ENCODE data around the gene RSAD2. TPM values are rescaled to one million over a fixed set of nuclear protein-coding genes. Genes with fewer than 3 reads are reported as not detected.

RSAD2 gene
- total RNA-seq, 1 experiment from 2014 or later = not detected

DNA sequence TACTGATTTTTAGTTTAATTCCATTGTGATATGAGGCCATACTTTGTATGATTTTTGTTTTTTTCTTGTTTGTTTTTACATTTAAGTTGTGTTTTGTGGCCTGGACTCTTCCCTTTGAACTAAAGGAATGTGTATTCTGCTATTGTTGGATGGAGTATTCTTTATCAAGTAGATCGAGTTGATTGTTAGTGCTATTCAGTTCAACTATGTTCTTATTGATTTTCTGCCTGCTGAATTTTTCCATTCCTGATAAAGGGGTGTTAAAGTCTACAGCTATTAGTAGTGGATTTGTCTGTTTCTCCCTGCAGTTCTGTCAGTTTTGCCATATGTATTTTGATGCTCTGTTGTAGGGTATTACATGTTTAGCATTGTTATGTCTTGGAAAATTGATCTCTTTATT, 54.2 kb downstream of the RSAD2 start:
- TF ChIP-seq ZNF317 (CRISPR knock-in tag; IDR thresholded peaks at IDR 0.05; ENCODE audit: borderline replicate concordance, low read depth) = no peak
- TF ChIP-seq JUN (CRISPR knock-in tag; IDR thresholded peaks at IDR 0.05) = no peak
- TF ChIP-seq, protein P1, sequence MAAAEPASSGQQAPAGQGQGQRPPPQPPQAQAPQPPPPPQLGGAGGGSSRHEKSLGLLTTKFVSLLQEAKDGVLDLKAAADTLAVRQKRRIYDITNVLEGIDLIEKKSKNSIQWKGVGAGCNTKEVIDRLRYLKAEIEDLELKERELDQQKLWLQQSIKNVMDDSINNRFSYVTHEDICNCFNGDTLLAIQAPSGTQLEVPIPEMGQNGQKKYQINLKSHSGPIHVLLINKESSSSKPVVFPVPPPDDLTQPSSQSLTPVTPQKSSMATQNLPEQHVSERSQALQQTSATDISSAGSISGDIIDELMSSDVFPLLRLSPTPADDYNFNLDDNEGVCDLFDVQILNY (CRISPR knock-in tag; IDR thresholded peaks at IDR 0.05) = no peak
- TF ChIP-seq RORB (CRISPR knock-in tag; IDR thresholded peaks at IDR 0.05) = no peak
- no peak for TF ChIP-seq GABPB1 (CRISPR knock-in tag; IDR thresholded peaks at IDR 0.05)
- TF ChIP-seq, protein P2, sequence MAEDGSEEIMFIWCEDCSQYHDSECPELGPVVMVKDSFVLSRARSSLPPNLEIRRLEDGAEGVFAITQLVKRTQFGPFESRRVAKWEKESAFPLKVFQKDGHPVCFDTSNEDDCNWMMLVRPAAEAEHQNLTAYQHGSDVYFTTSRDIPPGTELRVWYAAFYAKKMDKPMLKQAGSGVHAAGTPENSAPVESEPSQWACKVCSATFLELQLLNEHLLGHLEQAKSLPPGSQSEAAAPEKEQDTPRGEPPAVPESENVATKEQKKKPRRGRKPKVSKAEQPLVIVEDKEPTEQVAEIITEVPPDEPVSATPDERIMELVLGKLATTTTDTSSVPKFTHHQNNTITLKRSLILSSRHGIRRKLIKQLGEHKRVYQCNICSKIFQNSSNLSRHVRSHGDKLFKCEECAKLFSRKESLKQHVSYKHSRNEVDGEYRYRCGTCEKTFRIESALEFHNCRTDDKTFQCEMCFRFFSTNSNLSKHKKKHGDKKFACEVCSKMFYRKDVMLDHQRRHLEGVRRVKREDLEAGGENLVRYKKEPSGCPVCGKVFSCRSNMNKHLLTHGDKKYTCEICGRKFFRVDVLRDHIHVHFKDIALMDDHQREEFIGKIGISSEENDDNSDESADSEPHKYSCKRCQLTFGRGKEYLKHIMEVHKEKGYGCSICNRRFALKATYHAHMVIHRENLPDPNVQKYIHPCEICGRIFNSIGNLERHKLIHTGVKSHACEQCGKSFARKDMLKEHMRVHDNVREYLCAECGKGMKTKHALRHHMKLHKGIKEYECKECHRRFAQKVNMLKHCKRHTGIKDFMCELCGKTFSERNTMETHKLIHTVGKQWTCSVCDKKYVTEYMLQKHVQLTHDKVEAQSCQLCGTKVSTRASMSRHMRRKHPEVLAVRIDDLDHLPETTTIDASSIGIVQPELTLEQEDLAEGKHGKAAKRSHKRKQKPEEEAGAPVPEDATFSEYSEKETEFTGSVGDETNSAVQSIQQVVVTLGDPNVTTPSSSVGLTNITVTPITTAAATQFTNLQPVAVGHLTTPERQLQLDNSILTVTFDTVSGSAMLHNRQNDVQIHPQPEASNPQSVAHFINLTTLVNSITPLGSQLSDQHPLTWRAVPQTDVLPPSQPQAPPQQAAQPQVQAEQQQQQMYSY (CRISPR knock-in tag; IDR thresholded peaks at IDR 0.05) = no peak
- TF ChIP-seq ZNF396 (CRISPR knock-in tag; IDR thresholded peaks at IDR 0.05; ENCODE audit: borderline replicate concordance) = no peak
- DNase-seq (ENCODE audit: low spot score) = no peak
- ATAC-seq = no peak
- CTCF ChIA-PET = interaction anchor here (1.0 kb wide), 1 partner anchor 15 kb away, joined by 3 read pairs; no protein-coding TSS in a partner anchor
- POLR2A ChIA-PET = no interaction called here
- no peak overlapping the region; the same call in 1 of the 2 replicates for H3K27ac Mint-ChIP-seq
- H3K4me3 Mint-ChIP-seq = no peak overlapping the region
- H3K9me3 Mint-ChIP-seq = peaks cover 18% of the 10 kb centered on the region
- H3K27me3 Mint-ChIP-seq (ENCODE audit: low read depth) = no peaks in the 10 kb centered on the region; the same call in 1 of the 2 replicates
- H3K36me3 Mint-ChIP-seq = peaks cover 9% of the 10 kb centered on the region
- H3K4me1 Mint-ChIP-seq = peaks cover 34% of the 10 kb centered on the region

DNA sequence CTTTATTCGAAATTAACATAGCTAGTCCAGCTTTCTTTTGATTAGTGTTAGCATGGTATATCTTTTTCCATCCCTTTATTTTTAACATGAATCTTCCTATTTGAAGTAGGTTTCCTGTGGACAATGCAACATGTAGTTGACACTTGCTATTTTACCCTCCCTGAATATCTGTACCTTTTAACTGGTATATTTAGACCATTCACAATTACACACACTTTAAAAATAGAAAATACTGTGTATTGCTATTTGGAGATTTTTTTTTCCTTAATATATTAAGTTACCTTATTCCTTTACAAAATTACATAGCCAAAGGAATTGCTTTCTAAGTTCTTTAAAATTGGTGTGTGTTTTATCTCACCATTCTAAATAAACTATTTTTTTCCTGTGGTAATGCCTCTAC, 54.6 kb downstream of the RSAD2 start:
- POLR2A ChIA-PET = no interaction called here
- H3K4me3 Mint-ChIP-seq = no peak overlapping the region

More for the DNA sequence above, 54.6 kb downstream of the RSAD2 start:
- H3K9me3 Mint-ChIP-seq = peaks cover 18% of the 10 kb centered on the region
- ATAC-seq = no peak
- H3K4me1 Mint-ChIP-seq = peaks cover 37% of the 10 kb centered on the region
- CTCF ChIA-PET = interaction anchor here (1.0 kb wide), 1 partner anchor 15 kb away, joined by 3 read pairs; no protein-coding TSS in a partner anchor
- H3K27ac Mint-ChIP-seq = no peak overlapping the region
- no peak for TF ChIP-seq PRRX2 (CRISPR knock-in tag; IDR thresholded peaks at IDR 0.05)
- TF ChIP-seq FOXP1 (CRISPR knock-in tag; IDR thresholded peaks at IDR 0.05; ENCODE audit: borderline replicate concordance) = no peak
- TF ChIP-seq, protein P3, sequence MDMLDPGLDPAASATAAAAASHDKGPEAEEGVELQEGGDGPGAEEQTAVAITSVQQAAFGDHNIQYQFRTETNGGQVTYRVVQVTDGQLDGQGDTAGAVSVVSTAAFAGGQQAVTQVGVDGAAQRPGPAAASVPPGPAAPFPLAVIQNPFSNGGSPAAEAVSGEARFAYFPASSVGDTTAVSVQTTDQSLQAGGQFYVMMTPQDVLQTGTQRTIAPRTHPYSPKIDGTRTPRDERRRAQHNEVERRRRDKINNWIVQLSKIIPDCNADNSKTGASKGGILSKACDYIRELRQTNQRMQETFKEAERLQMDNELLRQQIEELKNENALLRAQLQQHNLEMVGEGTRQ (CRISPR knock-in tag; IDR thresholded peaks at IDR 0.05) = no peak
- TF ChIP-seq, protein P4, sequence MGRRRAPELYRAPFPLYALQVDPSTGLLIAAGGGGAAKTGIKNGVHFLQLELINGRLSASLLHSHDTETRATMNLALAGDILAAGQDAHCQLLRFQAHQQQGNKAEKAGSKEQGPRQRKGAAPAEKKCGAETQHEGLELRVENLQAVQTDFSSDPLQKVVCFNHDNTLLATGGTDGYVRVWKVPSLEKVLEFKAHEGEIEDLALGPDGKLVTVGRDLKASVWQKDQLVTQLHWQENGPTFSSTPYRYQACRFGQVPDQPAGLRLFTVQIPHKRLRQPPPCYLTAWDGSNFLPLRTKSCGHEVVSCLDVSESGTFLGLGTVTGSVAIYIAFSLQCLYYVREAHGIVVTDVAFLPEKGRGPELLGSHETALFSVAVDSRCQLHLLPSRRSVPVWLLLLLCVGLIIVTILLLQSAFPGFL (CRISPR knock-in tag; IDR thresholded peaks at IDR 0.05; ENCODE audit: borderline replicate concordance) = no peak
- no peak for TF ChIP-seq ZNF121 (CRISPR knock-in tag; IDR thresholded peaks at IDR 0.05)
- no peak for TF ChIP-seq SMAD4 (CRISPR knock-in tag; IDR thresholded peaks at IDR 0.05)
- no peak for TF ChIP-seq NR1H2 (CRISPR knock-in tag; IDR thresholded peaks at IDR 0.05)
- no peak for TF ChIP-seq ATF1 (CRISPR knock-in tag; IDR thresholded peaks at IDR 0.05)
- TF ChIP-seq, protein P5, sequence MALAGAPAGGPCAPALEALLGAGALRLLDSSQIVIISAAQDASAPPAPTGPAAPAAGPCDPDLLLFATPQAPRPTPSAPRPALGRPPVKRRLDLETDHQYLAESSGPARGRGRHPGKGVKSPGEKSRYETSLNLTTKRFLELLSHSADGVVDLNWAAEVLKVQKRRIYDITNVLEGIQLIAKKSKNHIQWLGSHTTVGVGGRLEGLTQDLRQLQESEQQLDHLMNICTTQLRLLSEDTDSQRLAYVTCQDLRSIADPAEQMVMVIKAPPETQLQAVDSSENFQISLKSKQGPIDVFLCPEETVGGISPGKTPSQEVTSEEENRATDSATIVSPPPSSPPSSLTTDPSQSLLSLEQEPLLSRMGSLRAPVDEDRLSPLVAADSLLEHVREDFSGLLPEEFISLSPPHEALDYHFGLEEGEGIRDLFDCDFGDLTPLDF (CRISPR knock-in tag; IDR thresholded peaks at IDR 0.05) = no peak
- TF ChIP-seq GTF2I (CRISPR knock-in tag; conservative IDR thresholded peaks at IDR 0.05) = no peak
- no peak for TF ChIP-seq NR3C1 (CRISPR knock-in tag; conservative IDR thresholded peaks at IDR 0.05; ENCODE audit: low read depth)
- TF ChIP-seq, protein P6, sequence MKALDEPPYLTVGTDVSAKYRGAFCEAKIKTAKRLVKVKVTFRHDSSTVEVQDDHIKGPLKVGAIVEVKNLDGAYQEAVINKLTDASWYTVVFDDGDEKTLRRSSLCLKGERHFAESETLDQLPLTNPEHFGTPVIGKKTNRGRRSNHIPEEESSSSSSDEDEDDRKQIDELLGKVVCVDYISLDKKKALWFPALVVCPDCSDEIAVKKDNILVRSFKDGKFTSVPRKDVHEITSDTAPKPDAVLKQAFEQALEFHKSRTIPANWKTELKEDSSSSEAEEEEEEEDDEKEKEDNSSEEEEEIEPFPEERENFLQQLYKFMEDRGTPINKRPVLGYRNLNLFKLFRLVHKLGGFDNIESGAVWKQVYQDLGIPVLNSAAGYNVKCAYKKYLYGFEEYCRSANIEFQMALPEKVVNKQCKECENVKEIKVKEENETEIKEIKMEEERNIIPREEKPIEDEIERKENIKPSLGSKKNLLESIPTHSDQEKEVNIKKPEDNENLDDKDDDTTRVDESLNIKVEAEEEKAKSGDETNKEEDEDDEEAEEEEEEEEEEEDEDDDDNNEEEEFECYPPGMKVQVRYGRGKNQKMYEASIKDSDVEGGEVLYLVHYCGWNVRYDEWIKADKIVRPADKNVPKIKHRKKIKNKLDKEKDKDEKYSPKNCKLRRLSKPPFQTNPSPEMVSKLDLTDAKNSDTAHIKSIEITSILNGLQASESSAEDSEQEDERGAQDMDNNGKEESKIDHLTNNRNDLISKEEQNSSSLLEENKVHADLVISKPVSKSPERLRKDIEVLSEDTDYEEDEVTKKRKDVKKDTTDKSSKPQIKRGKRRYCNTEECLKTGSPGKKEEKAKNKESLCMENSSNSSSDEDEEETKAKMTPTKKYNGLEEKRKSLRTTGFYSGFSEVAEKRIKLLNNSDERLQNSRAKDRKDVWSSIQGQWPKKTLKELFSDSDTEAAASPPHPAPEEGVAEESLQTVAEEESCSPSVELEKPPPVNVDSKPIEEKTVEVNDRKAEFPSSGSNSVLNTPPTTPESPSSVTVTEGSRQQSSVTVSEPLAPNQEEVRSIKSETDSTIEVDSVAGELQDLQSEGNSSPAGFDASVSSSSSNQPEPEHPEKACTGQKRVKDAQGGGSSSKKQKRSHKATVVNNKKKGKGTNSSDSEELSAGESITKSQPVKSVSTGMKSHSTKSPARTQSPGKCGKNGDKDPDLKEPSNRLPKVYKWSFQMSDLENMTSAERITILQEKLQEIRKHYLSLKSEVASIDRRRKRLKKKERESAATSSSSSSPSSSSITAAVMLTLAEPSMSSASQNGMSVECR (CRISPR knock-in tag; IDR thresholded peaks at IDR 0.05; ENCODE audit: borderline replicate concordance) = no peak
- no peak for TF ChIP-seq TP53 (CRISPR knock-in tag; IDR thresholded peaks at IDR 0.05)
- no peak for TF ChIP-seq TCF7 (CRISPR knock-in tag; IDR thresholded peaks at IDR 0.05; ENCODE audit: low read depth)
- no peak for TF ChIP-seq ZNF423 (CRISPR knock-in tag; IDR thresholded peaks at IDR 0.05)
- no peak for TF ChIP-seq MYBL2 (CRISPR knock-in tag; IDR thresholded peaks at IDR 0.05)
- DNase-seq (ENCODE audit: low spot score) = no peak
- peaks cover 9% of the 10 kb centered on the region for H3K36me3 Mint-ChIP-seq
- no peaks in the 10 kb centered on the region; the same call in 1 of the 2 replicates for H3K27me3 Mint-ChIP-seq (ENCODE audit: low read depth)

Measured in WTC11 (cell line).